ENCODE measurements around the gene PSMG3.

- TF ChIP-seq POLR2AphosphoS5 (IDR thresholded peaks at IDR 0.05; ENCODE audit: borderline replicate concordance, low read depth, low read length) (no peak), EZH2 (IDR thresholded peaks at IDR 0.05) (no peak), FOXP2 (optimal IDR thresholded peaks at IDR 0.05; ENCODE audit: control extremely low read depth, extremely low read length, insufficient read depth) (no peak)
Measured at GRCh38 chr7:1610678-1611302, 41.0 kb upstream of the PSMG3 start.

Measured in SK-N-MC (cell line).